Astrocyte (in vitro differentiated cells and primary cell): Measurements from ENCODE around the gene UGT1A4.

ENCODE experiments used
- CTCF ChIP-seq: IDR thresholded peaks from 2 replicates; pipeline ENCODE4 v1.5.1; 2011; ENCODE audit warnings: low read depth, mild to moderate bottlenecking, inconsistent platforms, low read length, moderate library complexity; ENCODE audit not compliant: insufficient read depth
- EZH2 ChIP-seq: IDR thresholded peaks from 2 replicates; pipeline ENCODE4 v1.6.1; 2012; ENCODE audit warnings: mild to moderate bottlenecking, low read length, inconsistent platforms; ENCODE audit not compliant: insufficient read depth

DNA sequence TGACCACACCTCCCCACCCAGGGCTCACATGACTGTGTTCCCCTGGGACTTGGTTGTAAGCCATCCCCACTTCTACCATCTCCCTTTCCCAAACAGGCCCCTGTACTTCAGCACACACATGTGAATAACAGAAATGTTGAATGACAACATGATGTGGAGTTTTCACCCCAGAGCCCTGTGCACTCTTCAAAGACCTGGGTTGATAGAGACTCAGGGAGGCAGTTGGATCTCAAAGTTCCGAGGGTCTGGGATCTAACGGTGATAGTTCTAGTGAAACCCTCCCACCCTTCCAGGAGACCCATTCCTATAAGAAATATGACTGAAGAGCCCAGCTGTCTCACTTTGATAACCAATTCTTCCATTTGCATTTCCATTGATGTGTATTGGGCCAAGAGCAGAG, 59.5 kb downstream of the UGT1A4 start, which contains the start of gene MROH2A:
- TF ChIP-seq EZH2 (no peak), CTCF (no peak)
